ENCODE measurements around the gene INTS4. TPM values are rescaled to one million over a fixed set of nuclear protein-coding genes. Genes with fewer than 3 reads are reported as not detected.
"Not testable (repeated sequence)": the region's sequence is repeated elsewhere in the genome, so short reads cannot be mapped to it uniquely, and the experiment has no call there.

INTS4 gene
- total and polyA plus RNA-seq, 2 of the 8 experiments (the other 6 are each of a cell fraction or from before 2014, with no cell fraction given), result 27.0 to 31.3 TPM

DNA sequence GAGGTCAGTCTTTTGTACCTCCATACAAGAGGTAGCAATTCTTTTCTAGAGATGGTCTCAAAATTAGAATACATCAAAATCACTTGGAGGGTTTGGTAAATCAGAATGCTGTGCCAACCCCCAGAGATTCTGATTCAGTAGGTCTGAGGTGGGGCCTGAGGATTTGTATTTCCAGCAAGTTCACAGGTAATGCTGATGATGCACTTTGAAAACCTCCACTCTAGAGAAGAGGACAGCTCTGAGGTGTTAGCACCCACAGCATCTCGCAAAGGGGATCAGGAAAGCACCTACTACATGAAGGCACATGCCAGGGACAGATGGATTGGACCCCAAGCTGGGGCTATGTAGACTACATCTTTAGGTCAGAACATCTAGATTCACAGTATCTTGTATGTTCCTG, 21.4 kb upstream of the INTS4 start (continued):
- no peak for TF ChIP-seq MAFK (IDR thresholded peaks at IDR 0.05; ENCODE audit: low read depth, low read length)

- H3K4me1 ChIP-seq (replicated peaks in 1 of 4; ENCODE audit: control insufficient read depth in 3 of 4, insufficient read depth in 4 of 4, low read length in 3 of 4); H3K23ac ChIP-seq (ENCODE audit: insufficient read length); H2BK15ac ChIP-seq (ENCODE audit: low read length); H2BK20ac ChIP-seq (ENCODE audit: low read length); H3K4me3 ChIP-seq (ENCODE audit: extremely low read depth in 1 of 4, insufficient read depth in 2 of 4, low read depth in 3 of 4, low read length in 4 of 4); H4K8ac ChIP-seq (ENCODE audit: extremely low read depth, insufficient read depth, low read length); H3K14ac ChIP-seq (ENCODE audit: insufficient read length); H3K18ac ChIP-seq (ENCODE audit: extremely low read depth, low read length); H4K5ac ChIP-seq (ENCODE audit: insufficient read length, low read depth, low read length); H3K4me2 ChIP-seq (ENCODE audit: insufficient read depth in 1 of 2, low read depth in 2 of 2, low read length in 2 of 2); H3K9ac ChIP-seq (replicated peaks in 1 of 4; ENCODE audit: extremely low read depth in 1 of 4, low read depth in 3 of 4, low read length in 3 of 4); H3K79me2 ChIP-seq (ENCODE audit: control insufficient read depth in 1 of 2, insufficient read depth in 2 of 2, low read length in 2 of 2); H2BK120ac ChIP-seq (replicated peaks; ENCODE audit: low read depth, low read length); FAIRE-seq; H3K9me3 ChIP-seq (ENCODE audit: insufficient read depth in 2 of 2, low read depth in 1 of 2, low read length in 1 of 2); H2AK5ac ChIP-seq (ENCODE audit: low read depth, low read length); H3K23me2 ChIP-seq (ENCODE audit: low read depth, low read length); POLR2A ChIA-PET (ENCODE audit: partially characterized antibody); H3K56ac ChIP-seq (replicated peaks; ENCODE audit: insufficient read length, low read depth, low read length); H4K91ac ChIP-seq (replicated peaks; ENCODE audit: insufficient read length, low read length); H3K4ac ChIP-seq (replicated peaks; ENCODE audit: insufficient read length, low read depth, low read length); H3K27ac ChIP-seq (ENCODE audit: low read depth, low read length); DNase-seq (ENCODE audit: low read depth in 1 of 2, low spot score in 2 of 2); H3K79me1 ChIP-seq (ENCODE audit: low read depth, low read length); H2BK5ac ChIP-seq (ENCODE audit: low read depth, low read length); H2BK12ac ChIP-seq (ENCODE audit: low read depth, low read length); H2AFZ ChIP-seq (ENCODE audit: low read length); H4K20me1 ChIP-seq (replicated peaks in 1 of 2; ENCODE audit: control insufficient read depth in 1 of 2, insufficient read depth in 2 of 2, low read length in 2 of 2); H3K27me3 ChIP-seq (replicated peaks in 1 of 4; ENCODE audit: control insufficient read depth in 3 of 4, extremely low read depth in 1 of 4, insufficient read depth in 3 of 4, low read length in 3 of 4): not testable (repeated sequence)
- WGBS, 2 experiments (ENCODE audit: extremely low coverage in 1 of 2, insufficient coverage in 1 of 2, insufficient read length in 1 of 2, insufficient replicate concordance in 2 of 2, low coverage in 1 of 2, low lambda C conversion rate in 2 of 2, missing lambda C conversion rate in 1 of 2), result 89% methylated on average over 6 of the region's 6 CpGs; no CpG with 5 or more reads in 1 of the 2 experiments
- CTCF ChIA-PET (ENCODE audit: partially characterized antibody), result interaction anchor here (1.7 kb wide), 2 partner anchors 18 to 31 kb away, joined by 4 to 5 read pairs; no protein-coding TSS in a partner anchor
- peaks cover 6 to 12% (median 10%) of the 10 kb centered on the region in 4 experiments; a peak in 6 of 8 replicates for H3K36me3 ChIP-seq (ENCODE audit: control insufficient read depth in 2 of 4, insufficient read depth in 4 of 4, low read length in 3 of 4)
These were observed 20.6 kb upstream of the INTS4 start for GRCh38 chr11:78014937-78015520.
